BE2C (cell line): Measurements from ENCODE around the gene MPG.

Experiments
- DNase-seq: peaks from one replicate; pipeline ENCODE4 v3.0.0-alpha.2; 2020
- H3K27me3 ChIP-seq: fragments of 250-450 bp; sonication (Bioruptor Pico); 2 replicates; pipeline ENCODE4 v1.5.1; 2020; ENCODE audit warnings: mild to moderate bottlenecking
- H3K36me3 ChIP-seq: fragments of 250-450 bp; sonication (Bioruptor Pico); 2 replicates; pipeline ENCODE4 v1.5.1; 2020; ENCODE audit warnings: mild to moderate bottlenecking
- H3K4me1 ChIP-seq: fragments of 250-450 bp; sonication (Bioruptor Pico); 2 replicates; pipeline ENCODE4 v1.5.1; 2020
- H3K4me3 ChIP-seq: 2 replicates; pipeline ENCODE4 v1.5.1; 2011; ENCODE audit warnings: low read depth, low read length
- H3K9me3 ChIP-seq: fragments of 250-450 bp; sonication (Bioruptor Pico); 2 replicates; pipeline ENCODE4 v1.5.1; 2020
- CTCF ChIP-seq: IDR thresholded peaks from 2 replicates; pipeline ENCODE4 v1.5.1; 2012; ENCODE audit warnings: mild to moderate bottlenecking, low read depth, low read length

MPG gene

GRCh38 chr16:104355-104754 lies 26.3 kb downstream of the MPG start:
- no peaks in the 10 kb centered on the region for H3K27me3 ChIP-seq
- no peaks in the 10 kb centered on the region for H3K36me3 ChIP-seq
- TF ChIP-seq CTCF: no peak
- no peak for DNase-seq
- H3K9me3 ChIP-seq: no peaks in the 10 kb centered on the region
- H3K4me1 ChIP-seq: no peaks in the 10 kb centered on the region
- H3K4me3 ChIP-seq: no peak overlapping the region

- TF ChIP-seq CTCF: no peak
- H3K36me3 ChIP-seq: no peaks in the 10 kb centered on the region
- H3K9me3 ChIP-seq: no peaks in the 10 kb centered on the region
- no peak overlapping the region for H3K4me3 ChIP-seq
- no peaks in the 10 kb centered on the region for H3K4me1 ChIP-seq
- no peak for DNase-seq
- no peaks in the 10 kb centered on the region for H3K27me3 ChIP-seq
These were observed 26.9 kb downstream of the MPG start for GRCh38 chr16:104928-105327.

DNA sequence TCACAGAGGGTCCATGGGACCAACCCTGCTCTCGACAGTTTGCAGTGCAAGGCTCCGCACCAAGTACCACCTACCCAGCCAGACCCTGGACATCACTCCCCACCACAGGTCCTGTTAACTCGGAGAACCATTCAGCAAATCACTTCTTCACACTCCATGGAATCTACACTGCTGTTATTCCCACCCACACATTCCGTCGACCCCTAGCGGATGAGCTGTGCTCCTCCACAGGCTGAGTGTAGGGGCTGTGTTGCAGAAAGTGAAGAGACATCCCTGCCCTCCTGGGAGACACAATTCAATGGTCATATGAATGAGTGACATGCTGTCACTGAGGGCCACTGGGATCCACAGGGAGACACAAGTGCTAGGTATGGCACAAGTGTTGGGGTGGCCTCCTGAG lies 27.5 kb downstream of the MPG start:
- H3K36me3 ChIP-seq: no peaks in the 10 kb centered on the region
- DNase-seq: no peak

DNA sequence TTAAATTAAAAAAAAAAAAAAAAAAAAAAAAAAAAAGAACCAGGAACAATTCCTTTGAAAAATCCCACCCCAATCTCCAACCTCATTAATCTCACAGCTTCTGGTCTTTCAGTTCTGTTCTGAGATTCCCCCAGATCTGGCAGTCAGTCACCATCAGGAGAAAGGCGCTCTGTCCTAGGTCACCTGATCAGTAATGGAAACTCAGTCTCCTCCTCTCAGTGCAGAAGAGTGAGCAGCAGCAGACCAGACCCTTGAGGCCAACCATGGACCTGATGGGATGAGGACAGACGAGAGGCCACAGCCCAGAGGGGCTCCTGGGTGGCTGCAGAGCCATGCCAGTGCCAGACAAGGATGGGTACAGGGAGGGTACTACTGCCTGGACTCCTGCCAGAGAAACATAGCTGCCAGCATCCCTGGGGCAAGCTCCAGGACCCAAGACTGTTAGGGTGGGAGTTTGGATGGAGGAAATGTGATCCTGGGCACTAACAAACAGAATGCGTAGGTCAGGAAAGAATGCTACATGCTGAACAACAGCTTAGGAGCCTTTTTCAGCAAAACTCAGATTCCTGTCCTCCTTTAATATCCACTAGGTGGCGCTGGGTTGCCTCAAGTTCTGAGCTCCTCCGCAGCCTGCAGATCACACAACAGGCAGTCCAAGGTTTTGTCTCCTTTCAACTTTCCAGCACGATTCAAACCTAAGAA lies 28.7 kb downstream of the MPG start:
- TF ChIP-seq CTCF: peak; percentile 90

More for the DNA sequence above, 27.5 kb downstream of the MPG start:
- no peaks in the 10 kb centered on the region for H3K9me3 ChIP-seq
- no peaks in the 10 kb centered on the region for H3K4me1 ChIP-seq
- no peak for TF ChIP-seq CTCF
- H3K4me3 ChIP-seq: no peak overlapping the region
- no peaks in the 10 kb centered on the region for H3K27me3 ChIP-seq

GRCh38 chr16:112153-112840 lies 34.3 kb downstream of the MPG start:
- no peak for DNase-seq
- Histone ChIP-seq H3K4me3 (no peak overlapping the region), H3K4me1 (peaks cover 4% of the 10 kb centered on the region), H3K27me3 (no peaks in the 10 kb centered on the region), H3K9me3 (no peaks in the 10 kb centered on the region), H3K36me3 (peaks cover 17% of the 10 kb centered on the region)
- no peak for TF ChIP-seq CTCF

More for the DNA sequence above, 28.7 kb downstream of the MPG start:
- Histone ChIP-seq H3K4me3 (no peak overlapping the region), H3K27me3 (no peaks in the 10 kb centered on the region), H3K9me3 (no peaks in the 10 kb centered on the region), H3K4me1 (no peaks in the 10 kb centered on the region), H3K36me3 (peaks cover 3% of the 10 kb centered on the region)
- DNase-seq: peak; percentile 65

GRCh38 chr16:114327-114726 lies 36.3 kb downstream of the MPG start:
- Histone ChIP-seq H3K9me3 (no peaks in the 10 kb centered on the region), H3K36me3 (peaks cover 17% of the 10 kb centered on the region), H3K4me1 (peaks cover 4% of the 10 kb centered on the region), H3K4me3 (no peak overlapping the region), H3K27me3 (no peaks in the 10 kb centered on the region)
- no peak for DNase-seq
- TF ChIP-seq CTCF: no peak
